Esophagus squamous epithelium (tissue), 4 donors: ENCODE results near the gene IL1RAPL1.

Experiments
- POLR2A ChIP-seq, 4 donors: fragments of 450-650 bp; IDR thresholded peaks; one replicate each; pipeline ENCODE4 v1.6.1; 2017; ENCODE audit warnings: antibody characterized with exemption in 4 of 4, mild to moderate bottlenecking in 4 of 4, moderate library complexity in 3 of 4
- TF ChIP-seq, protein P1 (sequence below), 6 experiments: fragments of 450-650 bp in 4 of 6; fragments of 200-600 bp in 2 of 6; sonication (generic) in 2 of 6; IDR thresholded peaks; one replicate each; pipeline ENCODE4 v1.5.1; 2016 to 2019; ENCODE audit warnings: antibody characterized with exemption in 6 of 6, mild to moderate bottlenecking in 4 of 6, moderate library complexity in 4 of 6

DNA sequence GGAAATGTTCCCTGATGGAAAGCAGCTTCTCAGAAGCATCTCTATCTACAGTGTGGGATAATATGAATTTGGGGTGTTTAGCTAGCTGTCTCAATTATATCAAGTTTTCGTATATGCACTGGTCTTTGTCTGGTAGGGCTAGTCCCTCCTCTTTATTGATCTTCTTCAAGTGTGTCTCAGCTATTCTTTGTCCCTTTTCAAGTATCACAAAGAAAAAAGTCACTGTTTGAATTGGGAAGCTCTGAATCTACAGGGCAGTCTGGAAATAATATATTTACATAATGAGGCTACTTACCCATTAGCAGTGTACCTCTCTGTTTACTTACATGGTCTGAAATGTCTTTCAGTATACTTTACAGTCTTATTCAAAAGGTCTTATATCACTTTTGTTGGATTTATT is 526.0 kb downstream of the IL1RAPL1 start:
- TF ChIP-seq, protein P1, sequence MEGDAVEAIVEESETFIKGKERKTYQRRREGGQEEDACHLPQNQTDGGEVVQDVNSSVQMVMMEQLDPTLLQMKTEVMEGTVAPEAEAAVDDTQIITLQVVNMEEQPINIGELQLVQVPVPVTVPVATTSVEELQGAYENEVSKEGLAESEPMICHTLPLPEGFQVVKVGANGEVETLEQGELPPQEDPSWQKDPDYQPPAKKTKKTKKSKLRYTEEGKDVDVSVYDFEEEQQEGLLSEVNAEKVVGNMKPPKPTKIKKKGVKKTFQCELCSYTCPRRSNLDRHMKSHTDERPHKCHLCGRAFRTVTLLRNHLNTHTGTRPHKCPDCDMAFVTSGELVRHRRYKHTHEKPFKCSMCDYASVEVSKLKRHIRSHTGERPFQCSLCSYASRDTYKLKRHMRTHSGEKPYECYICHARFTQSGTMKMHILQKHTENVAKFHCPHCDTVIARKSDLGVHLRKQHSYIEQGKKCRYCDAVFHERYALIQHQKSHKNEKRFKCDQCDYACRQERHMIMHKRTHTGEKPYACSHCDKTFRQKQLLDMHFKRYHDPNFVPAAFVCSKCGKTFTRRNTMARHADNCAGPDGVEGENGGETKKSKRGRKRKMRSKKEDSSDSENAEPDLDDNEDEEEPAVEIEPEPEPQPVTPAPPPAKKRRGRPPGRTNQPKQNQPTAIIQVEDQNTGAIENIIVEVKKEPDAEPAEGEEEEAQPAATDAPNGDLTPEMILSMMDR (IDR thresholded peaks at IDR 0.05) = no peak
- no peak for TF ChIP-seq POLR2A (IDR thresholded peaks at IDR 0.05)
